GM13976 (cell line): ENCODE measurements around the gene SNED1.

ENCODE experiments used
- DNase-seq: peaks from one replicate; pipeline ENCODE4 v3.0.0; 2012; ENCODE audit warnings: low spot score
- CTCF ChIP-seq: IDR thresholded peaks from 2 replicates; pipeline ENCODE4 v1.5.1; 2012; ENCODE audit warnings: borderline replicate concordance, mild to moderate bottlenecking; ENCODE audit not compliant: insufficient read depth; ENCODE audit errors: extremely low read depth, missing control alignments, control extremely low read depth
- in situ Hi-C: fragments of 300-500 bp; cut with MboI; formaldehyde crosslinking; loops from one replicate; pipeline ENCODE4 v1.12.0; 2022; ENCODE audit warnings: low sequenced_read_pairs, mixed read lengths, inconsistent platforms; ENCODE audit not compliant: unreplicated experiment

SNED1 gene

DNA sequence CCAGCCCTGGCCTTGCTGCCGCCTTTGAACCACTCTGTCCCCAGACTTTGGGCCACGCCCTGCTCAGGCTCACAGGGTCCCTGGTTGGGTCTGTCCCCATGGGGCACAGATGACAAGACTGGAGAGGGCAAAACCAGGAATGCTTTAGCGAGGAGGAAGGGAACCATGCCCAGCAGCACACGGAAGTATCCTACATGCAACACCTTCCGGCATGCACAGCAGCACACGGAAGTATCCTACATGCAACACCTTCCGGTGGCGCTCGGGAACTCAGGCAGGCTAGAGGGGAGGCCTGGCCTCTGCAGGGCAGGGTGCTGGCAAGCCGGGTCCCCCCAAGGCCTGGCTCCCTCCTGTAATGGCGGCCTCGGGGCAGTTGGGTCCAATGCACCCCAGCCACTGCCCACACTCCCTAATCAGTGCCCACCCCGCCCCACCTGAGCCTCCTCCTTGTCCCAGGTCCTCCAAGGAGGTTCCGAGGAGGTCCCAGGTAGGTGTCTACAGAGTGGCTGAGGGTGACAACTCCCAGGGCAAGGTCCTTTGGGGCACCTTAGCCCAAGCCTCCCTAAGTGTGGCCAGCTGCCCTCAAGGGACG lies 33.6 kb upstream of the SNED1 start:
- DNase-seq = no peak
- TF ChIP-seq CTCF = no peak
- in situ Hi-C loops = no loop called here

DNA sequence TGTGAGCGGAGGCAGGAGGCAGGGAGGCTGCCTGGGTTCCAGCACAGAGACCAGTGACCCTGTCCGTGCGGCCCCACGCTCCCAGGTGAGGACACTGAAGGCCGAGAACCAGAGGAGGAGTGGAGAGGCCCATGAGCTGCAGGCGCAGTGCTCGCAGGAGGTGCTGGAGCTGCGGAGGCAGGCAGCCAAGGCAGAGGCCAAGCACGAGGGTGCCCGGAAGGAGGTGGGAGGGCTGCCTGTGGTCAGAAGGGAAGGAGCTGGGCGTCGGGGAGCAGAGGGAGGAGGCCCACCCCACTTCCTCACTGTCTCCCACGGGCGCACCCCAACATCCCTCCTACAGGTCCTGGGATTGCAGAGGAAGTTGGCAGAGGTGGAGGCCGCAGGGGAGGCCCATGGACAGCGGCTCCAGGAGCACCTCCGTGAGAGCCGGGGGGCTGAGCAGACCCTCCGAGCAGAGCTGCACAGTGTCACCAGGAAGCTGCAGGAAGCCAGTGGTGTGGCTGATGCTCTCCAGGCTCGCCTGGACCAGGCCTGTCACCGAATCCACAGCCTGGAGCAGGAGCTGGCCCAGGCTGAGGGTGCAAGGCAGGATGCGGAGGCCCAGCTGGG lies 33.0 kb upstream of the SNED1 start:
- no peak for DNase-seq
- no peak for TF ChIP-seq CTCF
- in situ Hi-C loops = no loop called here

- no peak for TF ChIP-seq CTCF
- DNase-seq = no peak
- in situ Hi-C loops = no loop called here
Observed at GRCh38 chr2:240965905-240966456, 32.4 kb upstream of the SNED1 start.

DNA sequence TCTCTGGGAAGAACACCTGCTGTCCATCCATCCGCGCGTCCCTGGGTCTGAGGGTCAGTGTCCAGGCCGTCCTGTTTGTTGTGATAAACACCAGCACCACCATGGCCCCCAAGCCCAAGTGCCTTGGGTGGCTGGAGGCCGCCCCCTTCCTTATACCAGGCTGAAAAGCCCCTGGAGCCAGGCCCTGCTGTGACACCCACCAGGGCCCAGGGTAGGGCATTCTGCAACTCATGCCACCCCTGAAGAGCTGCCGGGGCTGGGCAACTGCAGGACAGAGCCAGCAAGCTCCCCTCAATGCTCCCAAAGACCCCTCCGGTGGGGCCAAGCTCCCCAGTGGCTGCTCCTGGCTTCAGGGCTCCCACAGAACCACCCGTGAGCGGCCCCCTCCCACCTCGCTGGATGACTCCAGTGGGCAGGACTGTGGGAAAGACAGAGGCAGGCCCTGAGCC lies 31.9 kb upstream of the SNED1 start:
- in situ Hi-C loops = no loop called here
- no peak for DNase-seq
- no peak for TF ChIP-seq CTCF

DNA sequence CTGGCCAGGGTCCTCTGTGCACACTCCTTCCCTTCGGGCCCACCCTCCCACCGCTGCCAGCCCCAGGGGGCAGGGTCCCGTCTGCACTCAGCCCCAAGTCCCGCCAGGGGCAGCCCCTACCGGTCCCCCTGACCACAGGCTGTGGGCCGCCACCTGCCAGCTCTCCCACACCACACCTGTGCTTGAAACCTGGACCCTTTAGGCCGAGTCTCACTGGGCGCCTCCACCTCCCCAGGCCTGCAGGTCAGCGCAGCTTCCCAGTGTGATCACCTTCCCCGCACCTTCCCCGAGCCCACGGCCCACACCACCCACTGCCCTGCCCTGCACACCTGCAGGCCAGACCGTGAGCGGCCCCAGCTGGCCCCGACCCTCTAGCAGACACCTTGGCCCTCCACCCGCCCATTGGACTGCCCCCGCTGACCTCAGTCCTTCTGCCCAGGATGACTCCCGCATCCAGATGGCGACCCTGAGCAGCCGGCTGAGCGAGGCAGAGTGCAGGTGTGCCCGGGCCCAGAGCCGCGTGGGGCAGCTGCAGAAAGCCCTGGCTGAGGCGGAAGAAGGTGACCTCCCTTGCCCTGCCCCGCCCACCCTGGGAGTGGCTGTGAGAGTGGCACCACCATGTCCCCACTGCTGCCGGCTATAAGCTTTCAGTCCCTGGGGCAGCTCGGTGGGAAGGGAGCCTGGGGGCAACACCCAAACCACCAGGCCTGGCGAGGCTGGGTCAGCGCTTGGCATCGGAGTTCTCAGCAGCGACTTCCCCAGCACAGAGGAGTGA lies 31.3 kb upstream of the SNED1 start:
- in situ Hi-C loops = no loop called here
- no peak for DNase-seq
- no peak for TF ChIP-seq CTCF

DNA sequence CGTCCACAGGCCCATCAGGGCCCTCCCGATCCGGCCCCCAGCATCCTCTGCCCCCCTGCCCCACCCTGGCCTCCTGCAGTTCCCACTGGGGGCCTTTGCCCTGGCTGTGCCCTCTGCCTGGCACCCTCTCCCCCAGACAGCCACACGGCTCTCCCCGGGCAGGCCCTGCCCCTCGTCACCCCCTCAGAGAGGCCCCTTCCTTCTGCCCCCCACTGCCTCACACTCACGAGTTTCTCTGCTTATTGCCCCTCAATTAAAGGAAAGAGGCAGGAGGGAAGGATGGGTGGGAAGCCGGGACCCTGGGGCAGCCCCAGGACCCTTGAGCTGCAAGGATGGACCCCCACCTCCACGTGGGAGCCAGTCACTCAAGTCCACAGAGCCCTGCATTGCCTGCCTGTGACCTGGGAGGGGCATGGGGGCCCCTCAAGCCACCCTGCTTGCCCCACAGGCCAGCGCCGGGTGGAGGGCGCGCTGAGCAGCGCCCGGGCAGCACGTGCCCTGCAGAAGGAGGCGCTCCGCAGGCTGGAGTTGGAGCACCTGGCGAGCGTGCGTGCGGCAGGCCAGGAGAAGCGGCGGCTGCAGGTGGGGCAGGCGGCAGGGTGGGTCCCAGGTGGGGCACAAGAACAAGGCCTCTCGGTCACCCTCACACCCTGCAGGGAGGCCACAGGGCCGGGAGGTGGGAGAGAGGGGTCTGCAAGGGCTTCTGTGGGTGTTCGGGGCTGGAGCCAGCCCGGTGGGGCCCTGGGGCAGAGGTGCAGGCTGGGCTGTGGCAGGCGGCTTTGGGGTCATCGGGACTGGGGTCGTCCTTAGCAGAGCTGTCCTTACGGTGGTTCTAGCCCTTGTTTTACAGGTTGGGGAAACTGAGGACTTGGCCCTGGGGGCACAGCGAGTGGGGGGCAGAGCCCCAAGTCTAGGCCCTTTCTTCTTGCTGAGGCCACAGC lies 30.5 kb upstream of the SNED1 start:
- DNase-seq = no peak
- no peak for TF ChIP-seq CTCF
- in situ Hi-C loops = no loop called here
